H1 (cell line): ENCODE measurements around the gene TMUB1. TPM values are rescaled to one million over a fixed set of nuclear protein-coding genes. Genes with fewer than 3 reads are reported as not detected.

Experiments
- CTCF ChIA-PET: fragments of 300-600 bp; sonication (Branson Sonifier 250); formaldehyde crosslinking; loops from one replicate; lab custom pipeline; 2021; ENCODE audit not compliant: partially characterized antibody; lab: Charles Lee
- POLR2A ChIA-PET: fragments of 300-600 bp; sonication (Branson Sonifier 250); formaldehyde crosslinking; loops from one replicate; lab custom pipeline; 2021; ENCODE audit warnings: inconsistent platforms; ENCODE audit not compliant: partially characterized antibody; lab: Charles Lee
- DNase-seq, 2 experiments: peaks; one replicate each; pipeline versions ENCODE4 v3.0.0 to v3.0.0-alpha.2; 2010 to 2022; ENCODE audit warnings: low spot score in 2 of 2, low read depth in 1 of 2, mixed read lengths in 1 of 2
- FAIRE-seq: peaks from 2 replicates; lab custom pipeline; 2011; peaks lifted over from hg19 to GRCh38; lab: Jason Lieb, UNC
- H2AFZ ChIP-seq: 2 replicates; pipeline ENCODE4 v1.8.1; 2012; ENCODE audit warnings: low read length, inconsistent platforms
- H2AK5ac ChIP-seq: 2 replicates; pipeline ENCODE4 v1.6.1; 2013; ENCODE audit warnings: low read depth, low read length
- H2BK120ac ChIP-seq: replicated peaks from 2 replicates; pipeline ENCODE3; 2013; ENCODE audit warnings: low read depth, low read length, inconsistent platforms
- H2BK12ac ChIP-seq: 2 replicates; pipeline ENCODE4 v1.6.1; 2013; ENCODE audit warnings: low read depth, low read length
- H2BK15ac ChIP-seq: 2 replicates; pipeline ENCODE4 v1.6.1; 2013; ENCODE audit warnings: low read length
- H2BK20ac ChIP-seq: 2 replicates; pipeline ENCODE4 v1.6.1; 2013; ENCODE audit warnings: low read length
- H2BK5ac ChIP-seq: 2 replicates; pipeline ENCODE4 v1.6.1; 2013; ENCODE audit warnings: low read depth, low read length
- H3K14ac ChIP-seq: 2 replicates; pipeline ENCODE4 v1.6.1; 2013; ENCODE audit warnings: inconsistent platforms; ENCODE audit not compliant: insufficient read length
- H3K18ac ChIP-seq: 2 replicates; pipeline ENCODE4 v1.6.1; 2013; ENCODE audit warnings: low read length; ENCODE audit errors: extremely low read depth
- H3K23ac ChIP-seq: 2 replicates; pipeline ENCODE4 v1.6.1; 2013; ENCODE audit warnings: inconsistent platforms; ENCODE audit not compliant: insufficient read length
- H3K23me2 ChIP-seq: 2 replicates; pipeline ENCODE4 v1.6.1; 2013; ENCODE audit warnings: low read depth, low read length
- H3K27ac ChIP-seq: 2 replicates; pipeline ENCODE4 v1.6.1; 2011; ENCODE audit warnings: low read depth, low read length, inconsistent platforms
- H3K27me3 ChIP-seq, 4 experiments: replicated peaks in 1 of 4; 1 replicate in 1 of 4; 2 replicates in 3 of 4; pipeline versions ENCODE4 v1.6.1 to v1.8.1; 2011 to 2013; ENCODE audit warnings: low read length in 3 of 4, mild to moderate bottlenecking in 3 of 4, inconsistent platforms in 2 of 4, mixed read lengths in 2 of 4, moderate library complexity in 1 of 4; ENCODE audit not compliant: control insufficient read depth in 3 of 4, insufficient read depth in 3 of 4; ENCODE audit errors: extremely low read depth in 1 of 4
- H3K36me3 ChIP-seq, 4 experiments: 2 replicates each; pipeline versions ENCODE4 v1.6.1 to v1.8.1; 2011 to 2013; ENCODE audit warnings: mild to moderate bottlenecking in 4 of 4, low read length in 3 of 4, moderate library complexity in 2 of 4, control low read depth in 1 of 4, inconsistent platforms in 1 of 4; ENCODE audit not compliant: insufficient read depth in 4 of 4, control insufficient read depth in 2 of 4
- H3K4ac ChIP-seq: replicated peaks from 2 replicates; pipeline ENCODE3; 2013; ENCODE audit warnings: low read length, low read depth, mixed read lengths, inconsistent platforms; ENCODE audit not compliant: insufficient read length
- H3K4me1 ChIP-seq, 4 experiments: replicated peaks in 1 of 4; 1 replicate in 1 of 4; 2 replicates in 3 of 4; pipeline versions ENCODE4 v1.6.1 to v1.8.1; 2011 to 2013; ENCODE audit warnings: low read length in 3 of 4, inconsistent platforms in 2 of 4, mixed read lengths in 1 of 4; ENCODE audit not compliant: insufficient read depth in 4 of 4, control insufficient read depth in 3 of 4
- H3K4me2 ChIP-seq, 2 experiments: 2 replicates each; pipeline versions ENCODE4 v1.6.1 to v1.8.1; 2011 to 2013; ENCODE audit warnings: low read depth in 2 of 2, low read length in 2 of 2, control low read depth in 1 of 2, inconsistent platforms in 1 of 2, mild to moderate bottlenecking in 1 of 2; ENCODE audit not compliant: insufficient read depth in 1 of 2
- H3K4me3 ChIP-seq, 4 experiments: fragments of 200-600, 300-600 bp in 1 of 4; sonication (generic), shearing (Covaris generic), sonication (Bioruptor Twin) in 1 of 4; 2 replicates each; pipeline versions ENCODE4 v1.5.1 to v1.8.1; 2011 to 2016; ENCODE audit warnings: low read length in 4 of 4, low read depth in 3 of 4, control low read depth in 2 of 4, inconsistent platforms in 2 of 4, mild to moderate bottlenecking in 2 of 4, mixed read lengths in 1 of 4, moderate library complexity in 1 of 4; ENCODE audit not compliant: insufficient read depth in 2 of 4; ENCODE audit errors: extremely low read depth in 1 of 4
- H3K56ac ChIP-seq: replicated peaks from 2 replicates; pipeline ENCODE3; 2013; ENCODE audit warnings: low read depth, mild to moderate bottlenecking, mixed read lengths, low read length, inconsistent platforms; ENCODE audit not compliant: insufficient read length
- H3K79me1 ChIP-seq: 2 replicates; pipeline ENCODE4 v1.6.1; 2013; ENCODE audit warnings: low read depth, low read length, control low read depth
- H3K79me2 ChIP-seq, 2 experiments: 2 replicates each; pipeline versions ENCODE4 v1.6.1 to v1.8.1; 2012 to 2013; ENCODE audit warnings: low read length in 2 of 2, mild to moderate bottlenecking in 2 of 2, inconsistent platforms in 1 of 2; ENCODE audit not compliant: insufficient read depth in 2 of 2, control insufficient read depth in 1 of 2
- H3K9ac ChIP-seq, 4 experiments: replicated peaks in 1 of 4; 1 replicate in 1 of 4; 2 replicates in 3 of 4; pipeline versions ENCODE4 v1.6.1 to v1.8.1; 2011 to 2013; ENCODE audit warnings: low read depth in 3 of 4, low read length in 3 of 4, control low read depth in 2 of 4, mild to moderate bottlenecking in 2 of 4, moderate library complexity in 2 of 4, inconsistent platforms in 1 of 4; ENCODE audit errors: extremely low read depth in 1 of 4
- H3K9me3 ChIP-seq, 2 experiments: 2 replicates each; pipeline versions ENCODE4 v1.6.1 to v1.8.1; 2012 to 2013; ENCODE audit warnings: mild to moderate bottlenecking in 2 of 2, moderate library complexity in 2 of 2, control low read depth in 1 of 2, inconsistent platforms in 1 of 2, low read depth in 1 of 2, low read length in 1 of 2, mixed read lengths in 1 of 2; ENCODE audit not compliant: insufficient read depth in 2 of 2
- H4K20me1 ChIP-seq, 2 experiments: replicated peaks in 1 of 2; 2 replicates each; pipeline versions ENCODE3 to v1.8.1; 2011 to 2013; ENCODE audit warnings: inconsistent platforms in 2 of 2, low read length in 2 of 2, mild to moderate bottlenecking in 1 of 2; ENCODE audit not compliant: insufficient read depth in 2 of 2, control insufficient read depth in 1 of 2
- H4K5ac ChIP-seq: 2 replicates; pipeline ENCODE4 v1.6.1; 2013; ENCODE audit warnings: low read length, low read depth, mixed read lengths, inconsistent platforms; ENCODE audit not compliant: insufficient read length
- H4K8ac ChIP-seq: 2 replicates; pipeline ENCODE4 v1.8.0; 2013; ENCODE audit warnings: mild to moderate bottlenecking, moderate library complexity, low read length, inconsistent platforms; ENCODE audit not compliant: insufficient read depth; ENCODE audit errors: extremely low read depth
- H4K91ac ChIP-seq: replicated peaks from 2 replicates; pipeline ENCODE3; 2013; ENCODE audit warnings: low read length, mixed read lengths, inconsistent platforms; ENCODE audit not compliant: insufficient read length
- BACH1 ChIP-seq: IDR thresholded peaks from 2 replicates; pipeline ENCODE4 v1.6.1; 2012; ENCODE audit warnings: low read length, improper control_type of control experiment
- CBX8 ChIP-seq: fragments of 300-800, 300-1000 bp; sonication (generic); IDR thresholded peaks from 2 replicates; pipeline ENCODE4 v1.7.1; 2016; ENCODE audit warnings: low read depth, low read length, borderline replicate concordance
- EGR1 ChIP-seq: IDR thresholded peaks from 2 replicates; pipeline ENCODE4 v1.6.1; 2011; ENCODE audit warnings: low read depth, low read length, borderline replicate concordance
- FOSL1 ChIP-seq: IDR thresholded peaks from 2 replicates; pipeline ENCODE4 v1.6.1; 2011; ENCODE audit warnings: mild to moderate bottlenecking, low read depth, low read length, moderate library complexity; ENCODE audit not compliant: insufficient read depth
- HDAC6 ChIP-seq: IDR thresholded peaks from one replicate; pipeline ENCODE4 v1.7.1; 2012; ENCODE audit warnings: low read depth, mild to moderate bottlenecking, inconsistent platforms, low read length, moderate library complexity
- JUN ChIP-seq: IDR thresholded peaks from 2 replicates; pipeline ENCODE4 v1.6.1; 2011; ENCODE audit warnings: low read depth, mild to moderate bottlenecking, improper control_type of control experiment, low read length
- KDM4A ChIP-seq: IDR thresholded peaks from one replicate; pipeline ENCODE4 v1.7.1; 2012; ENCODE audit warnings: low read depth, mild to moderate bottlenecking, moderate library complexity, low read length, inconsistent platforms; ENCODE audit not compliant: severe bottlenecking
- POLR2A ChIP-seq, 2 experiments: IDR thresholded peaks; 1 replicate in 1 of 2; 2 replicates in 1 of 2; pipeline ENCODE4 v1.6.1; 2011; ENCODE audit warnings: low read depth in 2 of 2, low read length in 2 of 2, mild to moderate bottlenecking in 2 of 2; ENCODE audit errors: control extremely low read depth in 1 of 2
- WGBS, 2 experiments: shearing (Covaris generic) in 1 of 2; methylation state at CpG; one replicate each; pipeline versions ENCODE4 v1.1.6 to v1.1.7; 2013 to 2015; ENCODE audit warnings: low lambda C conversion rate in 2 of 2, mixed read lengths in 2 of 2, inconsistent platforms in 1 of 2, low coverage in 1 of 2, missing lambda C conversion rate in 1 of 2; ENCODE audit not compliant: insufficient replicate concordance in 2 of 2, insufficient coverage in 1 of 2, insufficient read length in 1 of 2; ENCODE audit errors: extremely low coverage in 1 of 2, missing lambda C conversion rate in 1 of 2; 5-methylcytosine and 5-hydroxymethylcytosine counted together
- polyA plus RNA-seq, 7 experiments: library from polyadenylated mRNA; depleted of rRNA in 3 of 7; stranded (reverse) in 5 of 7; unstranded in 2 of 7; fragments of >200 nt in 5 of 7; fragments of 200-250 nt in 2 of 7; gene quantifications; 1 replicate in 5 of 7; 2 replicates in 1 of 7; 4 replicates in 1 of 7; pipeline versions ENCODE4 v1.2.1 to v1.2.3, GENCODE V29; 2011 to 2013; ENCODE audit warnings: missing spikeins in 2 of 7, mixed read lengths in 2 of 7
- total RNA-seq: library from RNA; stranded (reverse); fragmentation: NEBNext Ultra II Directional; extraction: Animal tissue kit (Norgen Biotek cat#: 25700); gene quantifications from 2 replicates; pipeline ENCODE4 v1.2.1, GENCODE V29; 2021
- TF ChIP-seq, protein P1 (sequence below), 3 experiments: IDR thresholded peaks; 1 replicate in 2 of 3; 2 replicates in 1 of 3; pipeline versions ENCODE4 v1.5.1 to v1.6.1; 2011; ENCODE audit warnings: low read length in 3 of 3, mild to moderate bottlenecking in 3 of 3, inconsistent platforms in 2 of 3, low read depth in 1 of 3, moderate library complexity in 1 of 3; ENCODE audit not compliant: insufficient read depth in 1 of 3; ENCODE audit errors: control extremely low read depth in 1 of 3

The TMUB1 gene
- total and polyA plus RNA-seq, 2 of the 8 experiments (the other 6 are each of a cell fraction or from before 2014, with no cell fraction given): 41.4 to 56.2 TPM

DNA sequence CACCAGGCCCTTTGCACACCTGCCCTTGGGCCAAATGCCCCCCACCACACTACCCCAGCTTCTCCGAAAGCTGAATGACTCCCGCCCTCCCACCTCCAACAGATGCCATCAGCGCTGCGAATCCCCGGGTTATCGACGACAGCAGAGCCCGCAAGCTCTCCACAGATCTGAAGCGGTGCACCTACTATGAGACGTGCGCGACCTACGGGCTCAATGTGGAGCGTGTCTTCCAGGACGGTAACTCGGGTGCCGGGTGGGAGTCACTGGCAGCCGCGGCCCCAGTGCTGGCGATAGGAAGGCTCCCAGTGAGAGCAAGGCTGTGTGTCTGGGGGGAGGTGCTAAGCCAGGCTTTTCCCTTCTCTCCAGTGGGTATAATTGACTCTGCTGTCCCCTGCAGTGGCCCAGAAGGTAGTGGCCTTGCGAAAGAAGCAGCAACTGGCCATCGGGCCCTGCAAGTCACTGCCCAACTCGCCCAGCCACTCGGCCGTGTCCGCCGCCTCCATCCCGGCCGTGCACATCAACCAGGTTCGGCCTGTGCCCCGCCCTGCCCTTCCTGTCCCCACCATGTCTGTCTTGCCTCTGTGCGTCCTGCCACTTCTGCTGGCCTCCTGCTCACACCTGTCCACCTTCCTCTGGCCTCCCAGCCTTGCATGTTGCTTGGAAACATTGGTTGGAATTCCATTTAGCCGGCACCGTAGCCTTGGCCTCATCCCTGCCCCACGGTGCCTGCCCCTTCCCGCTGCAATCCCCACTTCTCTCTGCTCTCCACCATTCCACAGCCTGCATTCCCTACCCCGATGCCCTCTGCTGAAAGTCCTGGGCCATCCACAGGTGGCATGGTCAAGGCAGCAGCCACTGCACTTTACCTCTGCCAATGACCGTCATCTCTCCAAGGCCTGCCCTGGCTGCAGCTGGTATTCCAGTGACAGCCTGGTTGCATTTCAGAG, 35.1 kb upstream of the TMUB1 start:
- 95% methylated on average over 37 of the region's 38 CpGs; no CpG with 5 or more reads in 1 of the 2 experiments for WGBS, 2 experiments
- no peak for DNase-seq
- peaks cover 0 to 6% of the 10 kb centered on the region in 2 experiments; a peak in 1 of 4 replicates for H3K79me2 ChIP-seq
- no peak overlapping the region for H2AFZ ChIP-seq
- no peak overlapping the region for H2AK5ac ChIP-seq
- no peak overlapping the region for H3K18ac ChIP-seq
- no peak overlapping the region for H3K9ac ChIP-seq
- no peak overlapping the region for H3K4ac ChIP-seq
- peaks cover 0 to 15% (median 9%) of the 10 kb centered on the region in 4 experiments; a peak in 3 of 7 replicates for H3K27me3 ChIP-seq
- no peak overlapping the region for H3K14ac ChIP-seq
- H3K9me3 ChIP-seq: no peaks in the 10 kb centered on the region
- ChIA-PET POLR2A (no interaction called here), CTCF (interaction anchor here (0.7 to 22.4 kb wide), 11 partner anchors 12 to 126 kb away, joined by 3 to 448 read pairs (median 4); partner anchors contain the start of genes AGAP3 and TMUB1)
- H3K36me3 ChIP-seq: peaks cover 0 to 30% (median 4%) of the 10 kb centered on the region in 4 experiments; a peak in 3 of 8 replicates
- H4K91ac ChIP-seq: no peak overlapping the region
- no peak overlapping the region for H2BK12ac ChIP-seq
- no peak overlapping the region for H4K8ac ChIP-seq
- no peak overlapping the region for H4K5ac ChIP-seq
- H4K20me1 ChIP-seq: peaks cover 33 to 46% of the 10 kb centered on the region in 2 experiments
- H2BK5ac ChIP-seq: no peak overlapping the region
- no peak overlapping the region for H3K23ac ChIP-seq
- peaks cover 2% of the 10 kb centered on the region for H3K79me1 ChIP-seq
- H2BK15ac ChIP-seq: no peak overlapping the region
- H2BK120ac ChIP-seq: no peak overlapping the region
- H3K27ac ChIP-seq: no peak overlapping the region
- no peak overlapping the region for H2BK20ac ChIP-seq
- no peak for FAIRE-seq
- H3K56ac ChIP-seq: no peak overlapping the region
- H3K23me2 ChIP-seq: peaks cover 4% of the 10 kb centered on the region
- H3K4me2 ChIP-seq: no peak overlapping the region
- H3K4me3 ChIP-seq: no peak overlapping the region
- H3K4me1 ChIP-seq: peaks cover 0 to 19% (median 13%) of the 10 kb centered on the region in 4 experiments; a peak in 6 of 7 replicates
- TF ChIP-seq, protein P1, sequence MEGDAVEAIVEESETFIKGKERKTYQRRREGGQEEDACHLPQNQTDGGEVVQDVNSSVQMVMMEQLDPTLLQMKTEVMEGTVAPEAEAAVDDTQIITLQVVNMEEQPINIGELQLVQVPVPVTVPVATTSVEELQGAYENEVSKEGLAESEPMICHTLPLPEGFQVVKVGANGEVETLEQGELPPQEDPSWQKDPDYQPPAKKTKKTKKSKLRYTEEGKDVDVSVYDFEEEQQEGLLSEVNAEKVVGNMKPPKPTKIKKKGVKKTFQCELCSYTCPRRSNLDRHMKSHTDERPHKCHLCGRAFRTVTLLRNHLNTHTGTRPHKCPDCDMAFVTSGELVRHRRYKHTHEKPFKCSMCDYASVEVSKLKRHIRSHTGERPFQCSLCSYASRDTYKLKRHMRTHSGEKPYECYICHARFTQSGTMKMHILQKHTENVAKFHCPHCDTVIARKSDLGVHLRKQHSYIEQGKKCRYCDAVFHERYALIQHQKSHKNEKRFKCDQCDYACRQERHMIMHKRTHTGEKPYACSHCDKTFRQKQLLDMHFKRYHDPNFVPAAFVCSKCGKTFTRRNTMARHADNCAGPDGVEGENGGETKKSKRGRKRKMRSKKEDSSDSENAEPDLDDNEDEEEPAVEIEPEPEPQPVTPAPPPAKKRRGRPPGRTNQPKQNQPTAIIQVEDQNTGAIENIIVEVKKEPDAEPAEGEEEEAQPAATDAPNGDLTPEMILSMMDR (IDR thresholded peaks at IDR 0.05; ENCODE audit: control extremely low read depth in 1 of 3, insufficient read depth in 1 of 3, low read depth in 1 of 3, low read length in 3 of 3): no peak
- TF ChIP-seq CBX8 (no peak), FOSL1 (no peak), BACH1 (no peak), JUN (no peak), EGR1 (no peak), HDAC6 (no peak), KDM4A (no peak), POLR2A (IDR thresholded peaks at IDR 0.05; ENCODE audit: control extremely low read depth in 1 of 2, low read depth in 2 of 2, low read length in 2 of 2) (no peak)
